NCI-H1092 (cell line): ENCODE data around the gene RCAN2.

Experiments
- DNase-seq: peaks from one replicate; lab custom pipeline; 2025; lab: John Stamatoyannopoulos, UW

Gene RCAN2

DNA sequence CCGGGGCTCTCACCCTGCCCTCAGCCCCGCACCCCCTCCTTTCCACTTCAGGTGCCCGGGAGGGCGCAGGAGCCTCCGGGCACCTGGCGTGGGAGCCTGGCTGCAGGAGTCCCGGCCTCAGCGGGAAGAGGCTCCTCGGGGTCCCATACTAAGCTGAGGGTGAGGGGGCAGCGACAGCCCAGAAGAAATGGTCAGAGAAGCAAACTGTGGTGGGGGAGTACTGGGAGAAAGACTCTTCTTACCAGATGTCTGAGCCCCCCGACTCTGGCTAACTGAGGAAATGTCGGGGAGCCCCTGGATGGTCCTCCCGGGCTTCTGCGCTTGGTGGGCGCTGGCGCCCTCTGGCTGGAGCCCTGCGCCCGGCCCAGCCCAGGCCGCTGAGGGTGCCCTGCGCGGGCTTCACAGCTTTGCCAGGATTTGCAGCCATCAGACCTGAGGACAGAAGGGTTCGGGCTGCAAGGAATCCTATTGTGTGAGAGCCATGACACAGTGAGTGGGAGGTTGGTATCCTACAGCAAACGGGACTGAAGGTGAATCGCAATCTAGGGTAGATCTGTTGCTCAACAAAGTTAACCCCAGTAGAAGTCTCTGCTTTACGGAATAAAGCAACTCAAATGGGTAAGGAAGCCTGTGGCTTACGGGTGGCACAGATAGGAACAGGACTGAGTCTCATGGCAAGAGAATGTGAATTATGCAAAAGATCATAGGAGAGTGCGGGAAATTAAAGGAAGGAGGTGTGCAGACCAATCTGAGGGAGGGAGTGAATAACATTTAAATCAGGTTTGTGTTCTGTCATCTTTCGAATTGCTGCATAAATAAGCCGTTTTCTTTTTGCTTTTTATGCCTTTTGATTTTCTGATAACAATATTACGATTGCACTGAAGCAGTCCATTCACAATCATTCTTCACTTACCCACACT, 639 bp upstream of the RCAN2 start:
- no peak for DNase-seq

DNA sequence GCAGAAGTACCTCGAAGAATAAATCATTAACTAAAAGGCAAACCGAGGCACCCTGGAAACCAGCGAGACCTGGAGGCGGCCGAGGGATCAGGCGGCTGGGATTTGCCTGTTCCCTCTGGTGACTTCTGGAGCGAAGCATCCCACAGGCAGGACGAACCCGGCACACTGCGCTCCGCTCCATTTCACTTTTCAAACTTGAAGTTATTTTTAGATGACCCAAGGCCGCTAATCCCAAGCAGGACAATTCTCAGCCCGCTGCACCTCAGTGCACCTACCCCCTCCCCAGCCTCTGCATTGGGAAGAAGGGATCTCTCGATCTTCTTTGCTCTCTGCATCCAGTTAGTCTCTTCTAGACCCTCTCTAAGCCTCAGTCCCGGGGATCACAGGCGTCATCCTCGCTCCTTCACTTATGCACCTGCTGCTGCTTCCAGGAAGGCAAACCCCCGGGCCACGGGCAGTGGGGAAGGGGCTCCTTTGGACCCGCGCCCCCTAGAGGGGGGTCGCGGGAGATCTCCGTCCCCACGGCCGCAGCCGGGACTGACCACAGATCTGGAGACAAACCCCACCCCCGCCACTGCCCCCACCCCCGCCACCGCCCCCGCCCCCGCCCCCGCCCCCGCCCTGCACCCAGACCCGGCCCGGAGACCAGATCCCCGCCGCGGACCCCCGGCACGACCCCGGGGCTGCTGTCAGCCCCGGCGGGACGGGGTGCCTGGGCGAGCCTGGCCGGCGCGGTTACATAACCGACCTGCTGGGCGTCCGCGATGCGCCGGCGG, 636 bp downstream of the RCAN2 start:
- DNase-seq: no peak

DNA sequence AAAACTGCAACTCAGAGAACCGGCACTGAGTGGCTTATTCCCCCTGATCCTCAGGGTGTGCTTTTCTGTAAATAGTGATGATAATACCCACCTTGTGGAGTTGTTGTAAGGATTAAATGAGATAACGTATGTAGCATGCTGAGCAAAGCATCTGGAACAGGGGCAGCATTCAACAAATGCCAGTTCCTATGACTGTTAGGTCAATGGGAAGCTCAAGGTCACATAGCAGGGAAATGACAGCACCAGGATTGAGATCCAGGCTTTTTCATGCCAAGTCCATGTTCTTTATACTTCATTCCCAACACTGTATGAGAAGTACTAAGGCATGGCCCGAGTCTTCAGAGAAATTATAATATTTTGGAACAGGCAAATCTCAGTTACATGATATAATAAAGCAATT, 5.1 kb downstream of the RCAN2 start:
- DNase-seq: no peak

DNA sequence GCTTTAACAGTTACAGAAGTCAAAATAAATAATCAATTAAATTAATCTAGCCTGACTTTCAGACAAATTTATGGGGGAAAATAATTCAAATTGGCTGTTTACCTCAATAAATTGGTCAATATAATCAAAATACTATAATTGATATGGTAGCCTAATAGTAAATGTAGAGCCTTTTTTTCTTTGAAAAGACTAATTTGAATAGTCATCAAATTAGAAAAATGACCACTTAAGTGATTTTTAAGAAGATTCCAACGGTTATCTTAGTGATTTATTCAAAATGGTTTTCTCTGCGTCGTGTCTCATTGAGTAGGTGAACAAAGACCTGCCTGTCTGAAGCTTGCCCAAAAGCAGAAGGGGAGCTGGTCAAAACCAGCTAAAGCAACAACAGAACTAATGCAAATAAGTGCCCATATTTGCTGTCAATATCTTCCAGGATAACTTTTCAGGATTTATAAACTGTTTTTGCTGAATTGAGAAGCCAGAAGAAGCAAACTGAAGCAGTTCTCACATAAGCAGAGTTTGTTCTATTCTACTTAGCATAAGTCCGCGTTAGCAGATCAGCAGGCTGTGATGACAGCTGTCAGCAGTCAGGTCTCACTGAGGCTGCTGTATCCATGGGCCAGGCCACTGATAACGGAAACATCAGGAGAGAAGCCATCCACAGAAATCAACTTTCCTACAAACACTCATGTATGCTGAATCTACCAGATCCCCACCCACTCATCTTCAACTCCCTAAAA, 7.0 kb downstream of the RCAN2 start:
- DNase-seq: no peak

DNA sequence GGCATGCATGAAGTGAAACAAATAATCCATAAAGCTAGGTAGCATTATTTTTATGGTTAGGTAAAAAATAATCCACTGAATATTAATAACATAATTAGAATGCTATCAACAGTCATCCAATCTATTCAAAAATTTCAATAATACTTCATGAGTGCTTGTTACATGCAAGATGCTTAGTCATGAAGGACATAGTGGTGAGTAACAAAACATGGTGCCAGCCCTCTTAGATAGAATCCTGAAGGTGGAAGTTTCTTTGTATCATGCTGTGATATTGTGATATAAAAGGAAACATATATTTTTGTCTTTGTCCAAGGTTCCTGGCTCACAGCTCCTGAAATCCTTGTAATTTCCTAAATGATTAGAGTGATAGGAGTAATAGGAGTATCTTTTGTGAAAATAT, 14.9 kb downstream of the RCAN2 start:
- no peak for DNase-seq

DNA sequence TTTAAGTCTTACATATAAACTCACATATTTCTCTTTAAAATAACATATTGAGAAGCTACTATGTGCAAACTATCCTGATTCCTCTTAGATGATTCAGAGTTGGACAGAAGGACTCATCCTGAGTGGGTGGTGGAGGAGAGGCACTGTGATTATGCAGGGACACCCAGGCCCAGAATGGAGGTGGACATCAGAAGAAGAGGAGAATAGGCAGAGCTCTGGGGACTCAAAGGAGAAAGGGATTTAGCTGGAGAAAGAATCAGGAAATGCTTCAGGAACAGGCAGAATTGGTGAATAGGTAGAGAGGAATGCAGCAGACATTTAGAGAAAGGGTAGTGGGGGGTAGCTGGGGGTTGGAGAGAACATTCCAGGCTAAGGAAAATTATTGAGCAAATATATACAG, 17.4 kb downstream of the RCAN2 start:
- DNase-seq: no peak

DNA sequence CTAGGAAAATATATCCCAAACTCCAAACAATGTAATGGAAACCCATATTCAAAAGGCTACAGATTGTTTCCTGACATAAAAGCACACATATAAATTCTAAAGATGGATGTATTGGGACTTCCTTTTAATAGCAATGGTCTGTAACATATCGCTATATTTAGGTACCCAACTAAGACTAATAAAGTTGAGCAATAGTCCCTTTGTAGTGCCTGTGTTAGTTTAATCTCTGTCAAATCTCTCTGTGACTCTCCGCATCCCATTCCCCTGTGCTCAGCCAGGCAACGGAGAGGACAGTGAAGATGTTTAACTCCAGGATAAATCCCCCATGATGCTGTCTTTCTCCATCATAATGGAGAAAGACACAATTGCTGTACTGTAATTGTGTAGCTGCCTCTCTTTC, 19.0 kb downstream of the RCAN2 start:
- no peak for DNase-seq

DNA sequence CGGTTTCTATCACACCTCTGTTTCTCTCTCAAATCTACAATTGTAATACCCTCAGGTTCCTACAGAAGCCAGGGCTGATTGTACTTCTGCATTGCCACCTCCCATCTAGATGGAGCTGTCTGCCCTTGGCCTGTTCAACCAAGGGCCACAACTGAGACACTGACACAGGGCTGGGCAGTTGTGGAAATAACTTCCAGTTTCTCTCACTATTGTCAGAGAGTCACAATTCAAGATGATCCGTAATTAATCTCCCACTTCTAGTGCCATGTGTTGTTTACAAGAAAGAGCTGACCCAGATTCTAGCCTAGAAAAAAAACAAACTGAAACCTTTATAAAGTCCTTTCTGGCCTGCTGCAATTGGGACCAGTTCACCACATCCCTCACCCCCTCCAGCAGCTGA, 22.2 kb downstream of the RCAN2 start:
- no peak for DNase-seq

DNA sequence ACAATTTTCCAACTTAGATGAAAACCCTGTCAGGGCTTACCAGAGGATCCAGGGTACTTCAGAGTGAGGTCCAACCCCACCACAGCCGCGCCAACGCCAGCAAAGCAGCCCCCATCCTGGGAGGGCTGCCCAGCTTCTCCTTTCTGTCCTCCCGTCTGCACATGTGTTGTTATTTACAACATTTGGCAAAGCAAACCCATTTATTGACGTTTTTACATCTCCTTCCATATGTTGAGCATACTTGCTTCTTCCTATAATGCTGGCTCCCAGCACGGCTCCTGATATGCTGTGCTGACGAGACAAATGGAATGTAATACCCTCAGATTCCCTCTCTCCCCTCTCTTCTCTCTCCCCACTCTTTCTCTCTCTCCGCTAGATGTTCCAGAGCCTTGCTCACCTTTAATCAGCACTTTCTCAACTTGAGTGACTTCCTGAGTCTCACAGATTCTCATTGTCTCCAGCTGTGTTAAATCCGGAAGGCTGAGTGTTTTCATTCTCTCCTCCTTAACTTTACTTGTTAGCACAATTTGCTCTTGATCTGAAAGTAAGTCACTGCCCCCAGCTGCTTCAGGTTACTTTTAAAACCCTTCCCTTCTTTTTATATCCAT, 22.7 kb downstream of the RCAN2 start:
- DNase-seq: no peak

DNA sequence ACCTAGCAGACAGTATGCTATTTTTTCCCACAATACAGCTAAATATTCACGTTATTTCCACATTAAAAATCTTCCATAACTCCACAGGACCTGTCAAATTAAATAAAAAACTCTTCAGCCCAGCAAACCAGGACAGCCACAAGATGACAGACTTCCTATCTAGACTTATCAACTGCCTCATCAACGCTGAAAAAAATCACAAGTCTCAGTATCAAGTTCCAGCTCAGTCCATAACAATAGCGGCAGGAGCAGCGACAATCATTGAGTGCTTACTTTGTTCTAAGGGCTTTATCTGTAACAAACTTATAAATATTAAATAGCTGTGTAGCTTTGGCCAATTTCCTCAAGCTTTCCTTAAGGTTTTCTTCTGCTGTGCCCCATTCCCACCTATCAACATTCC, 24.7 kb downstream of the RCAN2 start:
- DNase-seq: no peak

DNA sequence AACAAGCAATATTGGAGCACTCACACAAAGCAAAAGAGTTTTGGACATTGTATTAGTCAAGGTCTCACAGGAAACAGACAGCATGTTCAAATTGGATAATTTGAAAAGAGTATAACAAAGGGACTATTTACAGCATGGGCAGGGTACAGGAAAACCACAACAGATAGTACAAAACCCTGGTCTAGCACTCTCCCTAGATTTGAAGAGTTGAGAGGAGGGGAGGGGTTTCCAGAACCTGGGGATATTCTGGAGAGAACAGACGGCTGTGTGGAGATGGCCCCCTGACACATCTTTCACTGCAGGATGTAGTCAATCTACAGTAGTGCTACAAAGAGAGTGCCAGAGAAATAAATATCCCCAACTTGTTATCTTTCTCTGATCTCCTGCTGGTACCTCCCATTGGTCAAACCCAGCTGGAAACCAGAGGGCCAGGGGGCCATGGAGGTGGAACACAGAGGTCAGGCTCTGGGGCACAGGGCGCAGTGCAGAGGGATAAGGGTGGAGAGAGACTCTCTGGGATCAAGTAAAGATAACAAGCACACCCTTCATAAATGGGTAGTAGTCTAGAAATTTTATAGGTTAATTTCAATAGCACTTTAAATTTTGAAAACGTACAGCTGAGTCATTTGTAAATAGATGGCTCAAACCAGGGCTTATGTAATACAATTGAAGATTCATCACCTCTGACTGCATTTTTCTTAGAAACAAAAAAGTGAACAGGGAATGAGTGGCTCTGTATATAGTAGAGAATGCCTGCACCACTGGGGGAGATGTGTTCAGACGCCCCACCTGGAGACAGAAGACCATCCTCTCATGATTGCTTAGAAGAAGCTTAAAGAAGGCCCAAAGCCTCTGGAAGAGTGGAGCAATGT, 25.7 kb downstream of the RCAN2 start:
- DNase-seq: no peak

DNA sequence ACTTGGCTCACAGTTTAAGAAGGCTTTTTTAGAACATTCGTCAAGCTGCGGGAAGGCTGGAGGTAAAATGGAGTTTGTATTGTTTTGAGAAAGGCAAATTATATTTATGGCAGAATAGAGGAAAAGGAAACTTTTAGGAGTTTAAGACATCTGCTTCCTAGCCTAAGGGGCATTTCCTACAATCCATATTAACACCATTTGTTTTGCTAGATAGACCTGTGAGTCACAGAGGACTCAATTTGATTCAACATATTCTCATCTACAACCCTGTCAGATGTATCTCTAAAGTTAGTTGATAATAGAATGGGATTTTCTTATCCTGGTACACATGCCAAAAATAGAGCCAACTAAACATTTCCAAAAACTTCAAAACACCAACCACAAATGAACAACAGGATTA, 35.0 kb downstream of the RCAN2 start:
- no peak for DNase-seq

DNA sequence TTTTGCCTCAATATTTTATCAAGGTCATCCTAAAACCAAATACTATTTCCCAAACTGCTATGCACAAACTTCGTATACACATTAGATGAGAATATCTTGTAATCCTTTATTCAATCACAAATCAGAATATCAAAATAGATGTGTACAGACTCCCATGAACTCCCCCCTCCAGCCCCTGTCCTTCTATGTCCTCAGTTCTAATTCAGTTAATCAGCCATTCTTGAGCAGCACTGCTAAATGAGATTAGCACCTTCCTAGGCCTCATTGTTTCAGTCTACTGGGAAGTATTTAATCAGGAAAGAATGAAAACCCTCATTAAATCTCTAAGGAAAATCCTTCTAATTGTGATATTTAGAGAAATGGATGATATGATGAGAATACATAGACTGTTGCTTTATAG, 36.6 kb downstream of the RCAN2 start:
- DNase-seq: no peak

DNA sequence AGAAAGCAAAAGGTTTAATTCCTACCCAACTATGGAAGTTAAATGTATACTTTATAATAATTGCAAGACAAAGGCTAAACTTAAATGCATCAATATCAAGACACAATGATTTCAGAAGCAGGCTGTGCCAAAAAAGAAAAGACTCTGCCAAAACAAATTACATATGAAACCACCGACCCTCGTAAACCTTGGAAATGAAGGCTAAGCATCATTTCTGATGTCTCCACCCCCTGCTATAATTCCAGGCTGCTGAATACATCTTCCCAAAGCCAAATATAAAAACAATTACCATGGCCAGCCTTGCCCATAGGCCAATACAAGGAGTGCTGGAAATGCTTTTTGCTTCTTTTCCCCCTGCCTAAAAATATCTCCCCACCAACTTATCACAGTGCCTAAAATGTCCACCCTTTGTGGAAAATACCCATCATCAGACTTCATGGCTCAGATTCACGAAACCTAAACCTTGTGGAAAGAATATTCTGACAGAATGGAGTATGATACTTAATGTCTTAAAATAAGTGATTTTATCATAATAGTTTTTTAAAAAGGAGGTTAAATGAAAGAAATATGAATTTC, 37.4 kb downstream of the RCAN2 start:
- no peak for DNase-seq

DNA sequence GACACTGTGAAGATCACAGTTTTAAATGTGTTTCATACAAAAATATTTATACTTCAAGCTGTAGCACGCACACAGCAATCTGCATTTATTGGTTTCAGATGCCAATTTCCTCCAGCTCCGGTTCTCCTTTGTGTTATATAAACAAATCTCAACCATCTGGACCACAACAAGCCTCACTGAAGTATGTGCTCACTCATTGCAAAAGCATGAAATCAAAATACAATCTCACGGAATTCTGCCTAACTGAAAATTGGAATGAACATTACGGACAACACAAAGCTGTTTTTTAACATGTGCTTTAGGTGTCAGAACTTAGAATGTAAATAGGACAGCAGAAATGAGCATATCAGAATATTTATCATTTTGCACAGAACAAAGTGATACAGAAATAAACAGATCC, 38.0 kb downstream of the RCAN2 start:
- DNase-seq: no peak

DNA sequence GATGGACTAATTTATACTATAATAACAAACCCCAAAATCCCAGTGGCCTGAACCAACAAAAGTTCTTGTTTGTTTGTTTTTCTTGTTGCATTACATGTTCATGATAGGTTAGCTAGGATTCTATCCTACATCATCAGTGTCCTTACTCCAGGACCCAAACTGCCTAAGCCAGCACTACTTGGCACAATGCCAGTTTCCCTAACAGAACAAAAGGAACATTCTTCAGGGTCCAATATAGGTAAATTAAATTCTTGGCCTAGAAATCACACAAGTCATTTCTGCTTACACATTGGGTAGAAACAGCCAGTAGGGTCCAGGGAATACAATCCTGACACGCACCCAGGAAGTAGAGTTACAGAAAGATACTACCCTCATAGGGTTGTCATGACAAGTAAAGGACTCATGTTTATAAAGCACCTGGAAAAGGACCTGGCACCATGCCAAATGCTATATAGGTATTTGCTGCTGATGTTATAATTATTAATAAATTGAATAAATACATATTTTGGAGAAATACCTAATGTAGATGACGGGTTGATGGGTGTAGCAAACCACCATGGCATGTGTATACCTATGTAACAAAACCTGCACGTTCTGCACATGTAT, 38.8 kb downstream of the RCAN2 start:
- DNase-seq: no peak

DNA sequence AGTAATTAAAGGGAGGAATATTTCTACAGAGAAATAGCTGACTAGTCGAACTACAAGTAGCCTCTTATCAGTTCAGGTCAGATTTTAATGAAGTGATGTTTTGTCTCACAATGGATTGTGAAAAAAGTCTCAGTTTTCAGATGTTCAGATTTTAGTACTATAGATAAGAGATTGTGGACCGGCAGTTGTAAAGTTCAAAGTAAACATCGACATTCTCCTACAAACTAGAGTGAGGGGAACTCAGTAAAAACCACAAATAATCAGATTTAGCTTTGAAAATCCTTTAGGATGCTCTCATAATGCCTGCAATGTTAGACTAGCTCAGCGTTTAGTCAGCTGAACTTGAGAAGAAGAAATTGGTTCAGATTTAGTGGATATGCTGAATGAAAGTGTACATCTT, 39.9 kb downstream of the RCAN2 start:
- DNase-seq: no peak

DNA sequence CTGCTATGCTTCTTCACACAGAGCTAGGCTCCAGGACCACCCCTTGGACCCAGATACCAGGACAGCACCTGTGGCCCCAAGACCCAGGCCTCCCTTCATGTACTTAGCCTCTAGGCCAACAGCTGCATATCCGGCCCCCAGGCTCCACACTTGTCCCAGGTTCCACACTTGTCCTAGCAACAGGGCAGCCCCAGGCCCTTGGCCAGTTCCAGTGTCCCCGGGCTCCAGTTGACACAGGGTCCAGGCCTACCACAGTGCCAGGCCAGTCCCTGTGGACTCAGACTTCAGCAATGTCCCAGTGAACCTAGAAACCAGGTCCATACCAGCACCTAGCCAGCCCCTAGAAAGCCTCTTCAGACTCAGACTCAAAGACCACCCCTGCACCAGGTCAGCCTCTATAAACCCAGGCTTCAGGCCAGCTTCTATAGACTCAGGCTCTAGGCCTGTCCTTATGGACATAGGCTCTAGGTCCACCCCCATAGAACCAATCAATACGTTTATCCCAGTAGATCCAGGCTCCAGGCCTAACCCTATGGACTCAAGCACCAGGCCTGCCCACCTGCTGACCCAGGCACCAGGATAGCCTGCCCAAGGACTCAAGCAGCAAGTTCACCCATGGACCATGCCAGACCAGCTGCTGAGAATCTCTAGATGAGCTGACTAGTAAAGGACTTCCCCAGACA, 46.3 kb downstream of the RCAN2 start:
- no peak for DNase-seq

DNA sequence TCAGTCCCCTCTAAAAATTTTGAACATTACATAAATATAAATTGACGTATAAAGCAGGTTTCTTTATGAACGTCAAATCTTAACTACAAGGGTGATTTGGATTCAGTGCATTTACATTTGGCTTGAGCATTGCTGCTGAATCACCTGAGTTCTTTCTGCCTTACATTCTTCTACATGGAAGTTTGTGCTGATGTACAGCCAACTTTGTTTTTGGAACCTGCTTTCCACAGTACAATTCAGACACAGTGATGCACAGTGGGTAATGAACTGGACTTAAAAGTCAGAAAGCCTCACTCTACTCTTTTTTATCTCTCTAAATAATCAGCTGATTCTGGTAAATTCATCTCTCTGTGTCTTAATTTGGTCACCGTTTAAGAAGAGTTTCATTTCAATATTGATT, 47.6 kb downstream of the RCAN2 start:
- no peak for DNase-seq

DNA sequence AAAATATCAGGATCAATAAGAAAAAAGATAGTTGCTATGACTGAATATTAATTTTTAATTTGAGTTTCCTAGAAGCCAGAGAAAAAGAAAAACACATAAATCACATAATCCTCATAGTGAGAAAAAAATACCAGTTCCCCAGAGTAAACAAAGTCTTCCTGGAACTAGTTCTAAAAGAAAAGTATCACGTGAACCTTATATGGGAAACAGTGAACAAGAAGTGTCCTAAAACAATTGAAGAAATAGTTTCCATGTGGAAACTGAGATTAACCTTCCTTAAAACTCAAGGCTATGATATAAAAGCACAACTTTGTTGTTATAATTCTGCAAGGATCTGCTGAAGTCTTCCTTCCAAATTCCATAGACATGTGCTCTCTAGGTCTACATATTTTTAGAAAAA, 50.6 kb downstream of the RCAN2 start:
- no peak for DNase-seq
